ENCODE data around the gene PLCD1.
"Not testable (repeated sequence)": the region's sequence is repeated elsewhere in the genome, so short reads cannot be mapped to it uniquely, and the experiment has no call there.

The PLCD1 gene

DNA sequence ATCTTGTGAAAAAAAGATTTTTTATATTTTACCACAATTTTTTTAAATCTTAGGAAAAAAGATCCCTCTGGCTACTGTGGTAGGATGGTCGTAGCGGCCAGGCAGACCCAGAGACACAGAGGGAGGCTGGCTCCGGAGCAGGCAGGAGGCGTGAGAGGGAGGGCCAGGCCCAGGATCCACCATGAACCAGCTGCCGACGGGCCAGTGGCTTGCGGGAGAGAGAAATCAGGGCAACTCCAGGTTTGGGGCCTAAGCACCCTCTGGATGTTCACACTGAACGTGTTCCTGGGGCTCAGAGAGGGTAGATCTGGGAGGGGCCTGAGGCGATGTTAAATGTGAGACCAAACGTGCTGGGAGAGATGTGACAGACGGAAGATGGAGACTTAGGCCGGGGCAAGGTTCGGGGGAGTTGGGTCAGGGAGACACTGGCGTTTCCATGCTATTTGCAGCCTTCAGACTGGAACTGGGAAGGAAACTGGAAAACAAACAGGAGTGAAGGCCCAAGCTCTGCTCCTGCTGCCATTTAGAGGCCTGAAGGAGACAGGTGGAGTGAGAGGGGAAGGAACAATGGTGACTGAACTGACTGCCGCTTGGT lies 40.4 kb downstream of the PLCD1 start:
- Histone ChIP-seq H3K27me3 (ENCODE audit: low read depth, low read length) (0 out of 2 replicates have a peak, but pooled peaks cover 3% of the 10 kb centered on the region), H3K4me1 (ENCODE audit: low read length) (peaks cover 5% of the 10 kb centered on the region; the same call in 1 of the 2 replicates), H2AFZ (ENCODE audit: low read depth, low read length) (no peak overlapping the region), H3K4me2 (ENCODE audit: low read length) (no peak overlapping the region), H3K36me3 (replicated peaks; ENCODE audit: low read depth, low read length) (no peaks in the 10 kb centered on the region), H3K27ac (ENCODE audit: low read length) (no peak overlapping the region), H3K9ac (ENCODE audit: low read length) (no peak overlapping the region), H3K9me3 (ENCODE audit: insufficient read depth, low read length) (no peaks in the 10 kb centered on the region), H3K4me3 (ENCODE audit: low read length) (no peak overlapping the region), H4K20me1 (ENCODE audit: insufficient read depth, low read length) (no peaks in the 10 kb centered on the region), H3K79me2 (ENCODE audit: low read length) (no peaks in the 10 kb centered on the region)
- TF ChIP-seq EZH2phosphoT487 (IDR thresholded peaks at IDR 0.05; ENCODE audit: low read depth), result no peak
- TF ChIP-seq, protein P1, sequence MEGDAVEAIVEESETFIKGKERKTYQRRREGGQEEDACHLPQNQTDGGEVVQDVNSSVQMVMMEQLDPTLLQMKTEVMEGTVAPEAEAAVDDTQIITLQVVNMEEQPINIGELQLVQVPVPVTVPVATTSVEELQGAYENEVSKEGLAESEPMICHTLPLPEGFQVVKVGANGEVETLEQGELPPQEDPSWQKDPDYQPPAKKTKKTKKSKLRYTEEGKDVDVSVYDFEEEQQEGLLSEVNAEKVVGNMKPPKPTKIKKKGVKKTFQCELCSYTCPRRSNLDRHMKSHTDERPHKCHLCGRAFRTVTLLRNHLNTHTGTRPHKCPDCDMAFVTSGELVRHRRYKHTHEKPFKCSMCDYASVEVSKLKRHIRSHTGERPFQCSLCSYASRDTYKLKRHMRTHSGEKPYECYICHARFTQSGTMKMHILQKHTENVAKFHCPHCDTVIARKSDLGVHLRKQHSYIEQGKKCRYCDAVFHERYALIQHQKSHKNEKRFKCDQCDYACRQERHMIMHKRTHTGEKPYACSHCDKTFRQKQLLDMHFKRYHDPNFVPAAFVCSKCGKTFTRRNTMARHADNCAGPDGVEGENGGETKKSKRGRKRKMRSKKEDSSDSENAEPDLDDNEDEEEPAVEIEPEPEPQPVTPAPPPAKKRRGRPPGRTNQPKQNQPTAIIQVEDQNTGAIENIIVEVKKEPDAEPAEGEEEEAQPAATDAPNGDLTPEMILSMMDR (IDR thresholded peaks at IDR 0.05; ENCODE audit: low read depth, low read length), result no peak

DNA sequence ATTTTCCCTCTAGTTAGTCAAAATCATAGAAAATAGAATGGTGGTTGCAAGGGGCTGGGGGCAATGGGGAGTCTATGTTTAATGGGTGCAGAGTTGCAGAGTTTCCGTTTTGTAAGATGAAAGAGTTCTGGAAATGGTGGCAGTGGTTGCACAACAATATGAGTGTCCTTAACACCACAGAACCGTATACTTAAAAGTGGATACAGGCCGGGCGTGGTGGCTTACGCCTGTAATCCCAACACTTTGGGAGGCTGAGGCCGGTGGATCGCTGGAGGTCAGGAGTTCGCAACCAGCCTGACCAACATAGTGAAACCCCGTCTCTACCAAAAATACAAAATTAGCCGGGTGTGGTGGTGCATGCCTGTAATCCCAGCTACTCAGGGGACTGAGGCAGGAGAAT lies 41.1 kb downstream of the PLCD1 start:
- not testable (repeated sequence) for H3K9ac ChIP-seq (ENCODE audit: low read length); H3K4me3 ChIP-seq (ENCODE audit: low read length); H3K4me2 ChIP-seq (ENCODE audit: low read length)

DNA sequence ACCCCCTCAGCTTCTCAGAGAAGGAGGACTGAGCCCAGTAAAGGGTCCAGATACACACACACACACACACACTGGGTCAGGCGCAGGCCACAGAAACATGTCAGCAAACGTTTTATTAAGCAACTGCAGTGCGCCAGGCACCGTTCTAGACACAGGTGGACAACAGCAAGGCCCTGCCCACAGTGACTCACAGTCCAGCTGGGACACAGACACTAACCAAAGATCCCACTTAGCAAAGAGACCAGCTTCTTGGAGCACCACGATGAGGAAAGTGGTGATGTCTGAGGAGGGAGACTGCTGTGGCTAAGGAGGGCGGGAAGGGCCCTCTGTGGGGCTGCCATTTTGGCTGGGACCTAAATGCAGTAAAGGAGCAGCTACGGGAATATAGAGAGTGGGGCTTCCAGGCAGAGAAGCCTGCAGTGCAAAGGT lies 41.7 kb downstream of the PLCD1 start:
- H3K79me2 ChIP-seq (ENCODE audit: low read length), result no peaks in the 10 kb centered on the region
- H3K27me3 ChIP-seq (ENCODE audit: low read depth, low read length), result 0 out of 2 replicates have a peak, but pooled peaks cover 3% of the 10 kb centered on the region
- H2AFZ ChIP-seq (ENCODE audit: low read depth, low read length), result no peak overlapping the region
- H3K36me3 ChIP-seq (replicated peaks; ENCODE audit: low read depth, low read length), result no peaks in the 10 kb centered on the region
- TF ChIP-seq, protein P1 (IDR thresholded peaks at IDR 0.05; ENCODE audit: low read depth, low read length), result no peak
- TF ChIP-seq EZH2phosphoT487 (IDR thresholded peaks at IDR 0.05; ENCODE audit: low read depth), result no peak
- H3K4me2 ChIP-seq (ENCODE audit: low read length), result no peak overlapping the region
- no peaks in the 10 kb centered on the region for H4K20me1 ChIP-seq (ENCODE audit: insufficient read depth, low read length)
- no peak overlapping the region for H3K9ac ChIP-seq (ENCODE audit: low read length)
- H3K4me3 ChIP-seq (ENCODE audit: low read length), result no peak overlapping the region
- no peaks in the 10 kb centered on the region for H3K4me1 ChIP-seq (ENCODE audit: low read length)
- H3K9me3 ChIP-seq (ENCODE audit: insufficient read depth, low read length), result no peaks in the 10 kb centered on the region
- no peak overlapping the region for H3K27ac ChIP-seq (ENCODE audit: low read length)

More for the DNA sequence above, 41.1 kb downstream of the PLCD1 start:
- not testable (repeated sequence) for H3K27me3 ChIP-seq (ENCODE audit: low read depth, low read length); H2AFZ ChIP-seq (ENCODE audit: low read depth, low read length); H4K20me1 ChIP-seq (ENCODE audit: insufficient read depth, low read length); H3K9me3 ChIP-seq (ENCODE audit: insufficient read depth, low read length); H3K4me1 ChIP-seq (ENCODE audit: low read length); H3K79me2 ChIP-seq (ENCODE audit: low read length); H3K27ac ChIP-seq (ENCODE audit: low read length); H3K36me3 ChIP-seq (replicated peaks; ENCODE audit: low read depth, low read length)

DNA sequence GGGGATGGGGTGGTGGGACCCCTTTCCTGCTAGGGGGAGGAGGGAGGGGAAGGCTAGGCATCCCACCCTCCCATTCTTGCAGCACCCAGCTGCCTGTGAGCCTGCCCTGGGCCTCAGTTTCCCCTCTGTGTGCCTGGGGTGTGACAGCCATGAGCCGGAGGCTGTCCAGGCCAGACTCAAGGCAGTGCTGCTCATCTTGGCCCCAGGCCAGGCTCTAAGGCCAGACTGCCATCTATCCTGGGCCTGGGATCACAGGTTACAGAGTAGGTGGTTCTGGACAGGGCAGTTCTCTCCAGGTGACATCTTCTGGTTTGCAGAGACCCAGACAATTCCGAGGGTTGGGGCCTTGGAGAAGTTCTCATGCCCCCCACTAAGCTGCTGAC lies 42.1 kb downstream of the PLCD1 start:
- Histone ChIP-seq H3K9ac (ENCODE audit: low read length) (no peak overlapping the region), H4K20me1 (ENCODE audit: insufficient read depth, low read length) (no peaks in the 10 kb centered on the region), H3K4me1 (ENCODE audit: low read length) (no peaks in the 10 kb centered on the region), H3K27me3 (ENCODE audit: low read depth, low read length) (0 out of 2 replicates have a peak, but pooled peaks cover 3% of the 10 kb centered on the region), H3K4me3 (ENCODE audit: low read length) (no peak overlapping the region), H3K36me3 (replicated peaks; ENCODE audit: low read depth, low read length) (no peaks in the 10 kb centered on the region), H3K79me2 (ENCODE audit: low read length) (no peaks in the 10 kb centered on the region), H3K27ac (ENCODE audit: low read length) (no peak overlapping the region), H3K4me2 (ENCODE audit: low read length) (no peak overlapping the region), H3K9me3 (ENCODE audit: insufficient read depth, low read length) (no peaks in the 10 kb centered on the region), H2AFZ (ENCODE audit: low read depth, low read length) (no peak overlapping the region)
- TF ChIP-seq, protein P1 (IDR thresholded peaks at IDR 0.05; ENCODE audit: low read depth, low read length), result no peak
- no peak for TF ChIP-seq EZH2phosphoT487 (IDR thresholded peaks at IDR 0.05; ENCODE audit: low read depth)

All from OCI-LY3 (cell line).